Measurements from ENCODE around the gene DLL3. TPM values are rescaled to one million over a fixed set of nuclear protein-coding genes. Genes with fewer than 3 reads are reported as not detected.

The DLL3 gene
- total RNA-seq, 3 donors from 2014 or later: not detected

- intact Hi-C loops (cut with DNase I; ENCODE audit: low total_unique reads): no loop called here
- Histone ChIP-seq H3K36me3 (peaks cover 23% of the 10 kb centered on the region), H3K27ac (no peak overlapping the region), H3K27me3 (no peaks in the 10 kb centered on the region), H3K4me1 (no peaks in the 10 kb centered on the region), H3K4me3 (no peak overlapping the region), H3K9me3 (no peaks in the 10 kb centered on the region)
- TF ChIP-seq POLR2A (IDR thresholded peaks at IDR 0.05): no peak
- TF ChIP-seq POLR2AphosphoS5 (IDR thresholded peaks at IDR 0.05): no peak
- no peak for TF ChIP-seq CTCF (IDR thresholded peaks at IDR 0.05)
- DNase-seq (ENCODE audit: low spot score in 2 of 2): no peak
These were observed 32.6 kb upstream of the DLL3 start for GRCh38 chr19:39465956-39466747.

GRCh38 chr19:39467941-39468340, 30.8 kb upstream of the DLL3 start:
- TF ChIP-seq POLR2AphosphoS5 (IDR thresholded peaks at IDR 0.05) (no peak), POLR2A (IDR thresholded peaks at IDR 0.05) (no peak), CTCF (IDR thresholded peaks at IDR 0.05) (no peak)
- intact Hi-C loops (cut with DNase I; ENCODE audit: low total_unique reads): no loop called here
- H3K36me3 ChIP-seq: peaks cover 23% of the 10 kb centered on the region
- no peak overlapping the region for H3K4me3 ChIP-seq
- no peak for DNase-seq (ENCODE audit: low spot score in 2 of 2)
- H3K9me3 ChIP-seq: no peaks in the 10 kb centered on the region
- H3K4me1 ChIP-seq: no peaks in the 10 kb centered on the region
- no peak overlapping the region for H3K27ac ChIP-seq
- H3K27me3 ChIP-seq: no peaks in the 10 kb centered on the region

- H3K27me3 ChIP-seq: no peaks in the 10 kb centered on the region
- no peaks in the 10 kb centered on the region for H3K4me1 ChIP-seq
- H3K27ac ChIP-seq: no peak overlapping the region
- H3K9me3 ChIP-seq: no peaks in the 10 kb centered on the region
- peaks cover 23% of the 10 kb centered on the region for H3K36me3 ChIP-seq
- intact Hi-C loops (cut with DNase I; ENCODE audit: low total_unique reads): no loop called here
- no peak for DNase-seq (ENCODE audit: low spot score in 2 of 2)
- TF ChIP-seq POLR2AphosphoS5 (IDR thresholded peaks at IDR 0.05) (no peak), POLR2A (IDR thresholded peaks at IDR 0.05) (no peak), CTCF (IDR thresholded peaks at IDR 0.05) (no peak)
- no peak overlapping the region for H3K4me3 ChIP-seq
These were observed 29.7 kb upstream of the DLL3 start for GRCh38 chr19:39469036-39469435.

GRCh38 chr19:39469567-39469966, 29.2 kb upstream of the DLL3 start:
- no peak overlapping the region for H3K4me3 ChIP-seq
- intact Hi-C loops (cut with DNase I; ENCODE audit: low total_unique reads): no loop called here
- peaks cover 23% of the 10 kb centered on the region for H3K36me3 ChIP-seq
- no peaks in the 10 kb centered on the region for H3K9me3 ChIP-seq
- H3K4me1 ChIP-seq: no peaks in the 10 kb centered on the region
- no peak for TF ChIP-seq CTCF (IDR thresholded peaks at IDR 0.05)
- TF ChIP-seq POLR2AphosphoS5 (IDR thresholded peaks at IDR 0.05): no peak
- no peak for TF ChIP-seq POLR2A (IDR thresholded peaks at IDR 0.05)
- DNase-seq (ENCODE audit: low spot score in 2 of 2): no peak
- H3K27me3 ChIP-seq: no peaks in the 10 kb centered on the region
- no peak overlapping the region for H3K27ac ChIP-seq

GRCh38 chr19:39470724-39471339, 27.9 kb upstream of the DLL3 start:
- Histone ChIP-seq H3K27me3 (no peaks in the 10 kb centered on the region), H3K4me3 (no peak overlapping the region), H3K27ac (no peak overlapping the region), H3K36me3 (peaks cover 23% of the 10 kb centered on the region), H3K4me1 (no peaks in the 10 kb centered on the region), H3K9me3 (no peaks in the 10 kb centered on the region)
- intact Hi-C loops (cut with DNase I; ENCODE audit: low total_unique reads): loop anchor here (2.0 kb wide), 1 partner anchor 66 kb away; no protein-coding TSS in a partner anchor
- no peak for TF ChIP-seq POLR2AphosphoS5 (IDR thresholded peaks at IDR 0.05)
- TF ChIP-seq POLR2A (IDR thresholded peaks at IDR 0.05): no peak
- TF ChIP-seq CTCF (IDR thresholded peaks at IDR 0.05): no peak
- DNase-seq (ENCODE audit: low spot score in 2 of 2): no peak
